ENCODE measurements around the gene EFHB.

DNA sequence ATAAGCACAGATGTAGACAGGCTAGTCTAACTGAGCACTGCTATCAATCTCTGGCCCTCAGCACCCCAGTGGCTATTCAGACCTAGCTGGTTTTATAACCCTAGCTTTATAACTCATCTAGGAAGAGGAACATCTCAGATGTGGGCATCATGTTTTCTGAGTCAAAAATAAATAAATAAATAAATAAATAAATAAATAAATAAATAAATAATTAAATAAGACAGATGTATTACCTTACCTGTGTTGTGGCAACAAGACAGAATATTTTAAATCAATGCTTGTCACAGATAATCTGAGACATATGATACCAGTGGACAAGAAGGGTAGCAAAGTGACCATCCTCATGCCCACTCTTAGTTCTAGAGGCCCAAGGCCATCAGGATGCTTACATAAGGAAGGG, 52.2 kb downstream of the EFHB start:
- no peak for TF ChIP-seq POLR2A (IDR thresholded peaks at IDR 0.05)
- no peak for TF ChIP-seq POLR2AphosphoS5 (IDR thresholded peaks at IDR 0.05)
